HG02642 (cell line): ENCODE measurements around the gene NACAD.
"Not testable (repeated sequence)": the region's sequence is repeated elsewhere in the genome, so short reads cannot be mapped to it uniquely, and the experiment has no call there.

Source experiments
- ATAC-seq: cut with Tn5 transposase; IDR thresholded peaks from one replicate; pipeline ENCODE4 v1.9.1; 2021; ENCODE audit warnings: mild to moderate bottlenecking; ENCODE audit not compliant: unreplicated experiment, poor library complexity

Gene NACAD

DNA sequence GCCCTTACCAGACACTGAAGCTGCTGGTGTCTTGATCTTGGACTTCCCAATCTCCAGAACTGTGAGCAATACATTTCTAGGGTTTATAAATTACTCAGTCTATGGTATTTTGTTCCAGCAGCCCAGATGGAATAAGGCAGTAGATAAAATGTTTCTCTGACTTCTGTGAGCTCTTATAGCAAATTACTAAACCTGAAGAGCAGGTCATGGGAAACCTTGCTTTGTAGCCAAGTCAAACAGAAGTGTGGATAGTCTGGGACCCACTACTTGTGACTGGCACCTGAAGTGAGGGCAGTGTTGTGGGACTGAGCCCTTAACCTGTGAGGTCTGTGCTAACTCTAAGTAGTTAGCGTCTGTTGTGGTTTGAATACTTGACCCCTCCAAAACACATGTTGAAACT lies 27.3 kb upstream of the NACAD start:
- no peak for ATAC-seq

DNA sequence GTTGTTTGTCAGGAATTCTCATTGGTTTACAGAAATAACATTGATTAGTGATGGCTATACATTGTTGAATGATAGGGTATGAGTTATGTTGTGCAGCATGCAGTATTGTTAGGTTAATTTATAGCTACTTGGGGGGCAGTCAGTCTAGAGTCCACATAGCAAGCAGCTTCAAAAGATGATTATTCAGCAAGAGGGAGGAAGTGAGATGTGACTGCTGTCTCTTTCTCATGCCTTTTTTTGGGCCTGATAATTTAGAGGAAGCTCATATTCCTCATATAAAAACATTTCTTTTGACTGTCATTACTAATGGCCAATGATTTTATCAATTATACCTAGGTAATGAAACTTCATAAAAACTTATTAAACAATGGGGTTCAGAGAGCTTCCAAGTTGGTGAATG lies 26.2 kb upstream of the NACAD start:
- no peak for ATAC-seq

DNA sequence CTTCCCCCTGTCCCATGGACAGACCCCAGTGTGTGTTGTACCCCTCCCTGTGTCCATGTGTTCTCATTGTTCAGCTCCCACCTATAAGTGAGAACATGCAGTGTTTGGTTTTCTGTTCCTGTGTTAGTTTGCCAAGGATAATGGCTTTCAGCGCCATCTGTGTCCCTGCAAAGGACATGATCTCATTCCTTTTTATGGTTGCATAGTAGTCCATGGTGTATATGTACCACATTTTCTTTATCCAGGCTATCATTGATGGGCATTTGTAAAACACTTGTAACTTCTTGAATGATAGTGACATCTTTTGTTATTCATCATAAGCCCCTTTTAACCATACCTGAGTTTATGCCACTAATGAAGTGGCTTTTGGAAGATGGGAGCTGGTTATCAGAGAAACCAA lies 25.5 kb upstream of the NACAD start:
- ATAC-seq, result not testable (repeated sequence)

DNA sequence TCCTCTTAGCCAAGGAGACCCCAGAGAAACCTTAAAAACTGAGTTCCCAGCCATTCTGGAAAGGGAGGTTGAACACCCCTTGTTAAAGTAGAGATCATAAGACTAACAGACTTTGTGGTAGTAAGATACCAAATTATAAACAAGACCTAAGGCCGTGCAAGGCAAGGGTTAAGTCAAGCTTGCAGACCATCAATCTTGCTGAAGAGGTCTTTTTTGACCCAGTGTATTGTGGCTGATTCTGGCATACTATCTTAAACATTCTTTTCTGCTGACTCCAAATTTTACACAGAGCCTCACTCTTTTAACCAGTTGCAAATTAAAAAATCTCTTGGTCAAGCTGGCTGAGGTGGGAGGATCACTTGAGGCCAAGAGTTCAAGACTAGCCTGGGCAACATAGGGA lies 23.9 kb upstream of the NACAD start:
- ATAC-seq, result no peak

DNA sequence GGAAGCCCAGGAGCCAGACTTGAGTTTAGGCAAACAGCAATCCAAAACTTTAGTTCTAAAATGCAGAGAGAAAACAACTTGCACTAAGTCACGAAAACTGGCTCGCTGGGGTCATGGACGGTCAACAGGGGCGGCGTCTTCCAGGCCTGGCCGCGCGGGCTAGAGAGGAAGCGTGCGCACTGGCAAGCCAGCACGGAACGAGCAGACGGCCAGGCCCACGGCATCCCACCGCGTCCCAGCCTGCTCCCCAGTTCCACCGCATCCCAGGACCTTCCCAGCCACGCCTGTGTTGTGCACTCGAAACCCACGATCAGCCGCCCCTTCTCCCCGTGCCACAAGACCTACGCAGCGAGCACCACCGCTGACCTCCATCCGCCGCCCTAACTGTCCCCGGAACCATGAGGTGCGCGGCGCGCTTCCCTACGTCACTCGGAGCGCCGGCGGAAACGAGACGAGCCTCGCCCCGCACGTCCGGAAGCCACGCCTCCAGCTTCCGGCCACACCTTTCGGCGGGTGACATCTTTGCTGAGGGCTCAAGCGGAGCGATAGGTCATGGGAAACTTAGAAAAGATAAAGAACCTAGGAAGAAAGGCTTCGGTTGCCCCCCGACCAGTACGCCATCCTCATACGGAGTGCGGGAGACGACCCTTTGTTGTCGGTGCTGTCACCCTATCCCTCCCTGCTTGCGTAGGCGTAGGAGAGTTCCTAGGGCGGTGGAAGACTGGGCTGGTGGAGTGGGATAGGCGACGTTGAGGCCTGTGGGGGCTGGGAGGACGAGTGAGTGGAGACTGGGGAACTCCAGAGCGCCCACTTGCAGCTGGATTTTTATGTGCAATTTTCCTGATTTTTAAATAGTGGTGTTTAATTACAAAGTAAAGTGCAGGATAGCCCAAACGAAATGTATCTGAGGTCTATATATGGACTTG lies 22.8 kb upstream of the NACAD start, which contains the start of gene TBRG4:
TBRG4 (minus strand) TSS at position 400 of the 926 bp plus-strand sequence. CDS start 2,460 bp downstream, outside the sequence.
- ATAC-seq, result peak; percentile 97

DNA sequence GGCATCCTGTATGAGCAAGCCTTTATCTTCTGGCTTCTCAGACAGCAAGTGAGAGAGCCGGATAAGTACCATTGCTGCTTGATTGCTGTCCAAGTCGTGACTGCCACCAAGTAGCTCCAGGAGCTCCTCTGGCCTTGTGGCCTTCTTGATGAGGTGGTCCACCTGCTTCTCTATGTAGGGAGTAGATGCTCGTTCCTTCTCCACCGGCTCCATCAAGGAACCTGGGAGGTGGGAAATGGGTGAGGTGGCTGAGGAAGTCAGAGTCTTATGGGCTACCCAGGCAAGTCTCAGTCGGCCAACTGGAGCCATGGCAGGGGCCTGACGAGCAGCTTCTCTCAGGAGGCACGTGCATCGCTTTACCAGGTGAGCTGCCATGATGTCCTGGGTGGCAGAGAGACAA lies 20.1 kb upstream of the NACAD start:
- ATAC-seq, result no peak

DNA sequence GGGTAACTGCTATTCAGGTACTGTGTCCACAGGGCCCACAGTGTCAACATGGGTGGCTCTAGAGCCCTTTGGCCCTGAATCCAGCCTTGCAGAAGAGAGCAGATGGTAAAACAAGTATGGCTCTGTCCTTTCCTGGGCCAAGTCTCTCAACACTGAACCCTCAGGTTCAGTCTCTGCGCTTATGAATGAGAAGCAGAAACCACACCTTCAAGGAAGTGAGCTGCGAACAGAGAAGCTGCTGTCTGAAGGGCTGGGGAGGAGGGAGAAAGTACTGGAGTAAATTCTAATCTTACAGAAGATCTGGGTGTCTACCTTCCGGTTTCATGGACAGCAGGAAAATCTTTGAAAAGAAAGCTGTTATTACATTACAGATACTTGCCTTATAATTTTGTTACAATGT lies 18.6 kb upstream of the NACAD start:
- no peak for ATAC-seq

DNA sequence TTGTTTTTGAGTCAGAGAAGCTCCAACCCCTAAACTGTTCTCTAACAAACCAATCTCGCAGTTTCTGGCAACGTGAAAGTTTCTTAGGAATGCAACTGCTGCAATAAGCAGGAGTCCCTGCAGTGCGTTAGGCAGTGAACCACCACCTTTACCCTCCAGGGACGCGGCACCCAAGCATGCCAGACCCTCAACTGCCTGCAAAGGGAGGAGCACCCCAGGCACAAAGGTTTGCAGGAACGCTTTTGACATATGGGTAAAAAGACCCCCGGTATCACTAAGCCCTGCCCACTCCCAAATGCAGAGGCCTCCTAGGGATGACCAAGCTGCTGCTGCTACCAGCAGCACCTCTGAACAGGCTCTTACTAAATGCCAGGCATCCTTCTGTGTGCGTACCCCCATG lies 18.1 kb upstream of the NACAD start:
- ATAC-seq, result no peak

DNA sequence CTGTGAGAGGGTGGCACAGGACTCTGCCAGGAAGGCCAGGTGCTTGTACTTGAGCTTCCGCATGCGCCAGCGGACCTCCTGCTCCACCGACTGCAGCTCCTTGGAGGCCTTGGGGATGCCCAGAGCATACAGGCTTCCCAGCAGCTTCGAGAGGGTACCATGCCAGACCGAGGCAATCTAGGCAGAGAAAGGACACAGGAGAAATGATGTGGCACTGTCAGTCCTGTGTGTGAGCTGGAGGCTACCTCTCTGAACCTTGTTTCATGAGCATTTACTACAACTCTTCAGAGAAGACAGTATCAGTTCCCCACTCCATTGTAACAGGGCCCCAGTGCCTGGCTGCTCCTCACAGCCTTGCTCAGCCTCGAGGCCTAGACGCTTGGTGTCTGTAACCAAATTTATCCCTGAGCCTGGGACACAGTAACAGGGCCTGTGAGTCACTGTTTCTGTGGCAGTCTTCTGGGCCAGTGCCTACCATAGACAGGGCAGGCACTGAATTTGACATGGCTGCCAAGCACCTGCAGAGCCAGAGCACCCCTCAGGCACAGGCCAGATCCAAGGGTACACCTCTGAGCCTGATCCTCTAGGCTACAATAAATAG lies 16.9 kb upstream of the NACAD start:
- ATAC-seq, result no peak

DNA sequence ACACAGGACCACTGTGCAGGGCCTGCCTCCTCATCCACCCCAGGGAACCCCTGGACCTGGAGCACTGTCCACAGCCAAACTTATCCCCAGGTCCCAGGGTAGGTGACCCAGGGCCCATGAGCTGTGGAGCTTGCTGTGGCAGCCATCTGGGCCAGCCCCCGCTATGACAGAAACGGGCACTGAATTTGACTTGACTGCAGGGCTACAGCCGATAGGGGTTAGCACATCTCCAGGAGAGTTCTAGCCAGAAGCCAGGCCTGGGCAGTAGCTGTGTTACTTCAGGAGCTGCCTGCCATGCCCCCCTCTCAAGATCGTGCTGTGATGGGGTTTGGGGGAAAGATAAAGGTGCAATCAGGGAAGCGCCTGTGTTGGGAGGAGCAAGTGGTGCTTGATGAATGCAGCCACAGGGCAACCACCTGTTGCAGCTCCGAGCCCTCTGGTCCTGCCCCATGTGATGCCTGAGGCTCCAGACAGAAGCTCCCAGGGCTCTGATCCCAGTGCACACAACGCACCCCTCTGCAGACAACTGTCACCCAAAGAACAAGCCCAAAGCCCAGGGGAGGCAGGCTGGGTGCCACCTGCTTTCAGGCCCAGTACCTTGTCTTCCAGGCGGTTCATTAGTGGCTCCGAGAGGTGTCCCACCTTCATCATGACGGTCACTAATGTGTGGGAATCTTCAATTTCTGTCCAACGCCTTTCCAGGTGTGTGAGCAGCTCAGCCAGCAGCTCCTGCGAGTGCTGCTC lies 16.2 kb upstream of the NACAD start:
- ATAC-seq, result no peak

DNA sequence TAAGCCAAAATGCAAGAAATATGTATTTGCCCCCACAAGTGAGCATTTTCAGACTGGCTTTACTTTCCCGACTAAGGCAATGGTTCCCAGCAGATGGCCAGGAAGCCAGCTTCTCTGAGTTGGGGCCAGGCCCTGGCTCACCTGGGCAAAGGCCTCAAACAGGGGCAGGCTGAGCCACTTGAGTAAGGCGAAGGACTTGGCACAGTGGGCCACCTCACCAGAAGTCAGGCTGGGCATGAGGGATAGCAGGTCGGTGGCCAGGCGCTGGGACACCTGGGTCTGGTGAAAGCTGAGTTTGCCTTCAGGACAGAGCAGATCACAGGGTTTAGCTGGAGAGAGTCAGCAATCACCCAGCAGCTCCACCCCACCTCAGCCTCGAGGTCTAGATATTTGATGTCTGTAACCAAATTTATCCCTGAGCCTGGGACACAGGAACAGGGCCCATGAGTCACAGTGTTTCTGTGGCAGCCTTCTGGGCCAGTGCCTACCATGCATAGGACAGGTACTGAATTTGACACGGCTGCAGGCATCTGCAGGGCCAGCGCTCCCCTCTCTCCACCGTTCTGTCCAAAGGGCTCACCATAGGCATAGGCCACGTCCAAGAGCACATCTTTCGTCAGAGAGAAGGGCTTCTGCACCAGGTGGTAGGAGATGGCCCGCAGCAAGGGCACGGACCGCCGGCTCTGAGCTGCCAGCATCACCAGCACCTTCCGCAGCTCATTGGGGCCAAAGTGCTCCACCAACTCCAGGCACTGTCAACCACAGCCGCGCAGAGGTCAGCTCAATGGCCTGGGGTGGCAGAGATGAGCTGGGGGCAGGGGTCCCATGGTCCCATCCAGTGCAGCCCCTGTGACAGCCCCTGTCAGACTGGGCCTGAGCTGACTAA lies 15.4 kb upstream of the NACAD start:
- ATAC-seq, result no peak

DNA sequence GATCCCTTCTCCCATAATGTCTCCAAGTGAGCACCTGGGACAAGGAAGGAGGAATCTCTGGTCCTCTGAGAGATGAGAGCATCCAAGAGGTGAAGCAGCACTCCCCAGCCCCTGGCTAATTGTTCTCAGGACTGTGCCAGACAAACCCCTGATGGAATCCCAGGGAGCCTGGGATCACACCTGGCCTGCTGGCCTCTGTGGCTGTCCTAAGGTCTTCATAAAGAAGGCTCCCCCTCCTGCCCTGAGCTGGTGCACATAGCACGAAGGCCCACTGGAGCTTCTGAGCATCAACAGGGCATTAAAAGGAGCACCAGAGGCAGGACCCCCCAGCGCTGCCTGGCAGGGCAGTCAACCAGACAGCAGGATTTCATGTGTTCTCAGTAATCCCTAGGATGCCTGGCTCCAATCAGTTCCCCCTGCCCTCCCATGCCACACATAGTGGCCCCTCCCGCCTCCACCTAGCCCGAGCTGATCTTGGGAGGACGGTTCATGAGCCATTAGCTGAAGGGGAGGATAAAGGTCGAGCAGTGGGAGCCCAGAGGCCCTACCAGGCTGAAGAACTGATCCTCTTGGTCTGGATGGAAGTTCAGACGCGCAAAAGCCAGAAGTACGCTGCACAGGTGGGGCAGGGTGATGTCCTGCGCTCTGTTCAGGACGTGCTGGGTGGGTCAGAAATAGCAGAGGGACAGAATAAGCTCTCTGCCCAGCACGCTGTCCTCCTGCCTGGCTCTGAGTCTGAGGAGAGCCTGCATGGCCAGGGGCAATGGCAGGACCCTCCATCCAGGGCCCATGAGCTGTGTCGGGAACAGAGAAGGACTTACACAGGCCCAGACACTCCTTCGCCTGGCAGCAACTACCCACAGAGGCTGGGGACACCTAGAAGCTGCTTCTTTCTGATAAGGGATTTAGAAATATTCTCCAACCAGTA lies 14.3 kb upstream of the NACAD start:
- ATAC-seq, result no peak

DNA sequence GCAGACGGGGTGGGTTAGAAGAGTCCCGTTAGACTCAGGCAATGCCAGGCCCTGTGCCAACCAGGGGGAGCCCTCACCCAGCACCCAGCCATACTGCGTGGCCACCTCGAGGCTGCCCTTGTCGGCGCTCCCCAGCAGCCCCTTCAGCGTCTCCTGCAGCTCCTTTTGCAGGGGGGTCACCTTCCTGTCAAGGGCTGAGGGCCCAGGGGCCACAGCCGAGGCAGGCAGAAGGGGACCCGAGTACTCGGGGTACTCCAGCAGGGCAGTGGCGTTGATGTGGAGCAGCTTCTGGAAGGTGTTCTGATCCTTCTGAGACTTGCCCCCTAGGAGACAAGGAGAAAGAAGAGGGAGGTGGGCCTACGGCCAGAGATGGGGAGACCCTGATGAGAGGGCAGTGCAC lies 13.0 kb upstream of the NACAD start:
- no peak for ATAC-seq

DNA sequence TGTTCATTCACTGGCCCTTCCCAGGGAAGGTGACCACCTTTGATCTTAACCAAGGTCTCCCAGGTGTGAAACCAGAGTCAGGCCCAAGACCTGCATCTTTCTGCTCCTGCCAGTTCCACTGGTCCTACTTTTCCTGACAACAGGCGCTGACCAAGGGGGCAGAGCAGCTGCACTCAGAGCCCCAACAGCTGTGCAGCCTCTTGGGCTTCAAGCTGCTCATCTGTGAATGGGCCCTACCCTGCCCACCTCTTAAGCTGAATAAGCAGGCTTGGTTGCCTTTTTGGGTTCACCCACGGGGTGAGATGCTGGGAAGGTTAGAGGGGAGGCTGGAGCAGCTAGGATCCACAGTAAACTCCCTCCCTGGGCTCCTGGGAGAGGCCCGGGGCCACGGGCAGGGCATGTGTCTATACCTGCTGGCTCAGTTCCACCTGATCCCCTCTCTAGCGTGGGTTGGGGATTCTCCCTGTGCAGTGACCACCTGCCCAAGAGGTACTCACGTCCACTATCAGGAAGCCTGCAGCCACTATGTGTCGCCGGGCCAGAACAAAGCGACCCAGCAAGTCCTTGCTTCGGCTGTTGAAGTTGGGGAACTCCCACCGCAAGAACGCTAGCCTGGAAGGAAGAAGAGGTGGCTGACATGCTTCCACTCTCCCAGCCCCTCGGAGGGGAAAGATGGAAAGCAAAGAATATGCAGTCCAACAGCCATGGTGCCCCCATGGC lies 12.2 kb upstream of the NACAD start:
- ATAC-seq, result no peak

DNA sequence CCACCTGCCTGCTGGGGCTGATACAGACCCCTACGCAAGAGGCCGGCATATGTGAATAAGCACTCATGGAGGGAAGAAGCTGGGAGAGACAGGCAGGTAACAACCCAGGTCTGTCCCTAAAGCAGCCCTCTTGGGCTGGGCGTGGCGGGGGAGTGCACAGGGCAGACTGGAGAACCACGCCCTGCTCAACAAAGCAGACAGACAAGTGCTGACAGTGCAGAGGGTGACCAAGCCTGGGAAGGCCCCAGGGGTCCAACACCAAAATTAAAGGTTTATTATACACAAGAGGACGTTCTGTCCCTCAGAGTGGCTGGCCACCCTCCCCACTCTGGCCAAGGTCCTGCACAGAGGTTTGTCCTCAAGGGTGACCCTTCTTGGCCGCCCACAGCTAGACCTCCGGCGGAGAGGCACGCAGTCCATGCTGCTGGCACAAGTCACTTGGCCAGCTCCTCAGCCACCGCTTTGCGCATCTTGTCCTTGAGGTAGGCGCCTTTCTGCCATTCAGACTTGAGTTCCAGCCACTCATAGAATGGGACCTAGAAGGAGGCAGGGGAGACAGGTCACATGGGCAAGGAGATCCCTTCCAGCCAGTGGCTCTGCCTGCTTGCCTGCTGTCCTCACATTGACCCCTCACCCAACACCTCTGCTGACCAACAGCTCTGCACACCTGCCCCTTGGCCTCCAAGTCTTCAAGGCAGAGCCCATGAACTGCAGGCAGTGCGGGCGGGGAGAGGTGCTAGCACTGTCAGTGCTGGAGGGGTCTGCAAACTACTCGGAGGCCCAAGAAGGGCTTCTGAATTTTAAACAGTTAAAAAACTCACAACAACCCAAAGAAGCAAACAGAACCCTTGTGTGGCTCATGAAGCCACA lies 11.4 kb upstream of the NACAD start:
- no peak for ATAC-seq

DNA sequence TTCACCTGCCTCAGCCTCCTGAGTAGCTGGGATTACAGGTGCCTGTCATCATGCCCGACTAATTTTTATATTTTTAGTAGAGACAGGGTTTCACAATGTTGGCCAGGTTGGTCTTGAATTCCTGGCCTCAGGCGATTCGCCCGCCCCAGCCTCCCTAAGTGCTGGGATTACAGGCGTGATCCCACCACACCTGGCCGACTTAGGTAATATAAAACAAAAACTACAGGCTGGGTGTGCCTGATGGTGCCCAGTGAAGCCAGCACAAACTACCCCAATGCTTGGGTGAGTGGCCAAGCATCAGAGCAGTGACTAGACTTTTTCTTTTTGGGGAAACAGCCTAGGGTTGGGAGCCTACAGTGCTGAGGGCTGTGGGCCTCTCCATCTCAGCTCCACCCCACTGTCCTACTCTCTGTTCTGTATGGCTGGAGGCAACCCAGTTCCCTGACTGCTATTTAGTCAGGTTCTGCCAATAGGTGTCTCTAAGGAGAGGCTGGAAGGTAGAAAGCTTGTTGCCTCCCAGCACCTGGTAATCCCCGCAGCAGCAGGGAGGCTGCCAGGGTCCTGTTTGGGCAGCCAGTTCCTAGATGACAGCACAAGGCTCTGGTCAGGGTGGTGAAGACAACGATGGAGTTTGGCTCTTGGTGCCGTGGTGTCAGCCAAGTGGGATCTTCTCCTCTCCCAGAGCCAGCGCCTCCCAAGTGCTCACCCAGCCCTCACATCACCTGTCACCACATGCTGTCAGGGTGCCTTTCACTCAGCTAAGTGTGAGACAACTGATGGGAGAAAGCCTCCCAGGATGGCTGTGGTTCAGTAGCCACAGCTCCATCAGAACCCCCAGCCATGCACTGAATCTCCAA lies 10.4 kb upstream of the NACAD start:
- no peak for ATAC-seq

DNA sequence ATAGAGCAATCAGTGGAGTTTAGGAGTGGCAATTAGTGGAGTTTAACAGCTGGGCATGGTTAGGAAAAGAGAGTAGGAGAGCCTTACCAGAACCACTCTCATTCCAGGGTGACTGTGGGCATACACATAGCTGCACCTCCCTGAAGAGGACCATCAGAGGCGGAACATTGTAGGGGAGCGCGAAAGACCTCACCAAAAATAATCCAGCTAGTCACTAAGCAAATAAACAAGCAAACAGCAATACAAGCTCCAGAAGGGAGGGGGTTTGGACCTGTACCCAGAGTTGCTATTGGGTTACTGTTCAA lies 4.1 kb upstream of the NACAD start:
- ATAC-seq, result no peak
